MM.1S (cell line): ENCODE data around the gene TSHZ3.

Experiments used
- EZH2 ChIP-seq: fragments of 300-600 bp; sonication (generic); optimal IDR thresholded peaks from 2 replicates; pipeline ENCODE3; 2017; ENCODE audit warnings: low read depth, mild to moderate bottlenecking, antibody characterized with exemption, low read length, mixed read lengths
- EZH2phosphoT487 ChIP-seq: fragments of 300-600 bp; sonication (generic); IDR thresholded peaks from 2 replicates; pipeline ENCODE4 v1.6.1; 2018; ENCODE audit warnings: antibody characterized with exemption, low read length
- TF ChIP-seq, protein P1 (sequence below): fragments of 300-600 bp; sonication (generic); IDR thresholded peaks from 2 replicates; pipeline ENCODE4 v1.5.1; 2016; ENCODE audit warnings: antibody characterized with exemption, low read length, mixed read lengths

DNA sequence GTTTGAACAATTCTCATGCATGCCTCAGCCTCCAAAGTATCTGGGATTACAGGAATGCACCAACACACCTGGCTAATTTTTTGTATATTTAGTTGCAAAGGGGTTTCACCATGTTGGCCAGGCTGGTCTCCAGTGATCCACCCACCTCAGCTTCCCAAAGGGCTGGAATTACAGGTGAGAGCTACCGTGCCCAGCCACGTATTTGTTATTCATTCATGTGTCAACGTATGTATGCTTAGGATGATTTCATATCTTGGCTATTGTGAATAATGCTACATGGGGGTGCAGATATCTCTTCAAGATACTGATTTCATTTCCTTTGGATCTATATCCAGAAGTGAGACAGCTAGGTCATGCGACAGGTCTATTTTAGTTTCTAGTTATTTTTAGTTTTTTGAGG lies 113.4 kb downstream of the TSHZ3 start:
- TF ChIP-seq EZH2 (no peak), EZH2phosphoT487 (no peak)
- TF ChIP-seq, protein P1, sequence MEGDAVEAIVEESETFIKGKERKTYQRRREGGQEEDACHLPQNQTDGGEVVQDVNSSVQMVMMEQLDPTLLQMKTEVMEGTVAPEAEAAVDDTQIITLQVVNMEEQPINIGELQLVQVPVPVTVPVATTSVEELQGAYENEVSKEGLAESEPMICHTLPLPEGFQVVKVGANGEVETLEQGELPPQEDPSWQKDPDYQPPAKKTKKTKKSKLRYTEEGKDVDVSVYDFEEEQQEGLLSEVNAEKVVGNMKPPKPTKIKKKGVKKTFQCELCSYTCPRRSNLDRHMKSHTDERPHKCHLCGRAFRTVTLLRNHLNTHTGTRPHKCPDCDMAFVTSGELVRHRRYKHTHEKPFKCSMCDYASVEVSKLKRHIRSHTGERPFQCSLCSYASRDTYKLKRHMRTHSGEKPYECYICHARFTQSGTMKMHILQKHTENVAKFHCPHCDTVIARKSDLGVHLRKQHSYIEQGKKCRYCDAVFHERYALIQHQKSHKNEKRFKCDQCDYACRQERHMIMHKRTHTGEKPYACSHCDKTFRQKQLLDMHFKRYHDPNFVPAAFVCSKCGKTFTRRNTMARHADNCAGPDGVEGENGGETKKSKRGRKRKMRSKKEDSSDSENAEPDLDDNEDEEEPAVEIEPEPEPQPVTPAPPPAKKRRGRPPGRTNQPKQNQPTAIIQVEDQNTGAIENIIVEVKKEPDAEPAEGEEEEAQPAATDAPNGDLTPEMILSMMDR: no peak
